GM21528 (cell line): ENCODE measurements around the gene AIRE.
"Not testable (repeated sequence)": the region's sequence is repeated elsewhere in the genome, so short reads cannot be mapped to it uniquely, and the experiment has no call there.

Source experiments
- ATAC-seq: cut with Tn5 transposase; IDR thresholded peaks from one replicate; pipeline ENCODE4 v1.9.1; 2021; ENCODE audit warnings: mild to moderate bottlenecking, moderate library complexity; ENCODE audit not compliant: unreplicated experiment, low FRiP score

AIRE gene

GRCh38 chr21:44334329-44335030 lies 48.8 kb downstream of the AIRE start:
- ATAC-seq = no peak

- ATAC-seq = no peak
These were observed 49.8 kb downstream of the AIRE start for GRCh38 chr21:44335266-44336059.

GRCh38 chr21:44337449-44337848 lies 51.8 kb downstream of the AIRE start:
- no peak for ATAC-seq

- no peak for ATAC-seq
These were observed 52.5 kb downstream of the AIRE start for GRCh38 chr21:44337941-44338895.

- ATAC-seq = peak; percentile 81
These were observed 53.6 kb downstream of the AIRE start, which contains the start of gene CFAP410 for GRCh38 chr21:44338971-44339910. Gene CFAP410 (minus strand): TSS chr21:44339390. CDS start chr21:44339194, 196 bp downstream.

GRCh38 chr21:44341726-44342458 lies 56.2 kb downstream of the AIRE start:
- not testable (repeated sequence) for ATAC-seq

GRCh38 chr21:44342981-44343380 lies 57.3 kb downstream of the AIRE start:
- not testable (repeated sequence) for ATAC-seq

GRCh38 chr21:44344541-44345183 lies 59.0 kb downstream of the AIRE start:
- no peak for ATAC-seq

- no peak for ATAC-seq
These were observed 59.8 kb downstream of the AIRE start for GRCh38 chr21:44345495-44345894.

GRCh38 chr21:44347911-44348451 lies 62.3 kb downstream of the AIRE start:
- ATAC-seq = no peak
